WERI-Rb-1 (cell line): ENCODE data around the gene RAB20.

ENCODE experiments used
- DNase-seq: peaks from one replicate; pipeline ENCODE4 v3.0.0-alpha.2; 2020
- H3K27ac ChIP-seq: fragments of 250-450 bp; sonication (Bioruptor Pico); 2 replicates; pipeline ENCODE4 v1.5.1; 2020; ENCODE audit warnings: mild to moderate bottlenecking, moderate library complexity
- H3K27me3 ChIP-seq: fragments of 250-450 bp; sonication (Bioruptor Pico); 2 replicates; pipeline ENCODE4 v1.5.1; 2021; ENCODE audit warnings: mild to moderate bottlenecking, low read depth, moderate library complexity; ENCODE audit not compliant: insufficient read depth, severe bottlenecking
- H3K36me3 ChIP-seq: fragments of 250-450 bp; sonication (Bioruptor Pico); 2 replicates; pipeline ENCODE4 v1.5.1; 2020; ENCODE audit warnings: mild to moderate bottlenecking, moderate library complexity
- H3K4me3 ChIP-seq: 2 replicates; pipeline ENCODE4 v1.5.1; 2011; ENCODE audit warnings: low read depth, mild to moderate bottlenecking, control low read depth, low read length
- H3K9me3 ChIP-seq: fragments of 250-450 bp; sonication (Bioruptor Pico); 2 replicates; pipeline ENCODE4 v1.5.1; 2021; ENCODE audit warnings: mild to moderate bottlenecking, moderate library complexity; ENCODE audit not compliant: severe bottlenecking
- TF ChIP-seq, protein P1 (sequence below): IDR thresholded peaks from 2 replicates; pipeline ENCODE4 v1.5.1; 2011; ENCODE audit warnings: low read depth, mild to moderate bottlenecking, control low read depth, inconsistent platforms, low read length

Gene RAB20

DNA sequence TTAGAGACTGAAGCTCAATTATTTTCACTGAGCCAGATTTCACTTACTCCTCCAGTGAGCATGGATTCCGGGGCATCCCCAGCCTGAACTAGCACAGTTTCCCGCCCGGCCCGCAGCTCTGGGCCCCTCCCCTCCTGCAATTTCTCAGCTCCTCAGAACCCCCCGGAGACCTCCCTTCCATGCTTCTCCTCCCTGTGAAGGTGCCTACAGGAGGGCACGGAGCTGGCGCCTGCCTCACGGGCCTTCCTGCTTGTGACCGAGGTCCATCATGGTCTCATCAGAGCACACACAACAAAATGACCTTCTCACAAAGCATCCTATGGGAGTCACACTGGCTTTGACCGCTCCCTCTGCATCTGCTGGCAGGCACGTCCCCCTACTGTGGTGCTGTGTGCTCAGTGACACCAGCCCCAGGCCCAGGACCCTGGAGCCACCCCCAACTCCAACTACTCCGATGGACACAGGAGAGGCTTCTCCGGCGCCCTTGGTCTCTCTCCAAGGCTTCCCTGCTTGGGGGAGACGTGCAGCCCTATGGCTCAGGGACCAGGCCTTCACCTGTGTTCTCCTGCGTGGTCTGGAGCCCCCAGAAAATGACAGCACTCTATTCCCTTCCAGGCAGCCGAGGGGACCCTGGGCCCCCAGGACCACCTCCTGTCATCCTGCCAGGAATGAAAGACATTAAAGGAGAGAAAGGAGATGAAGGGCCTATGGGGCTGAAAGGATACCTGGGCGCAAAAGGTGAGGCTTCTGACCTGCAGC lies 77.1 kb downstream of the RAB20 start:
- TF ChIP-seq, protein P1, sequence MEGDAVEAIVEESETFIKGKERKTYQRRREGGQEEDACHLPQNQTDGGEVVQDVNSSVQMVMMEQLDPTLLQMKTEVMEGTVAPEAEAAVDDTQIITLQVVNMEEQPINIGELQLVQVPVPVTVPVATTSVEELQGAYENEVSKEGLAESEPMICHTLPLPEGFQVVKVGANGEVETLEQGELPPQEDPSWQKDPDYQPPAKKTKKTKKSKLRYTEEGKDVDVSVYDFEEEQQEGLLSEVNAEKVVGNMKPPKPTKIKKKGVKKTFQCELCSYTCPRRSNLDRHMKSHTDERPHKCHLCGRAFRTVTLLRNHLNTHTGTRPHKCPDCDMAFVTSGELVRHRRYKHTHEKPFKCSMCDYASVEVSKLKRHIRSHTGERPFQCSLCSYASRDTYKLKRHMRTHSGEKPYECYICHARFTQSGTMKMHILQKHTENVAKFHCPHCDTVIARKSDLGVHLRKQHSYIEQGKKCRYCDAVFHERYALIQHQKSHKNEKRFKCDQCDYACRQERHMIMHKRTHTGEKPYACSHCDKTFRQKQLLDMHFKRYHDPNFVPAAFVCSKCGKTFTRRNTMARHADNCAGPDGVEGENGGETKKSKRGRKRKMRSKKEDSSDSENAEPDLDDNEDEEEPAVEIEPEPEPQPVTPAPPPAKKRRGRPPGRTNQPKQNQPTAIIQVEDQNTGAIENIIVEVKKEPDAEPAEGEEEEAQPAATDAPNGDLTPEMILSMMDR: no peak
- Histone ChIP-seq H3K4me3 (no peak overlapping the region), H3K36me3 (peaks cover 17% of the 10 kb centered on the region), H3K27ac (no peak overlapping the region), H3K9me3 (no peaks in the 10 kb centered on the region), H3K27me3 (no peaks in the 10 kb centered on the region)
- DNase-seq: no peak

DNA sequence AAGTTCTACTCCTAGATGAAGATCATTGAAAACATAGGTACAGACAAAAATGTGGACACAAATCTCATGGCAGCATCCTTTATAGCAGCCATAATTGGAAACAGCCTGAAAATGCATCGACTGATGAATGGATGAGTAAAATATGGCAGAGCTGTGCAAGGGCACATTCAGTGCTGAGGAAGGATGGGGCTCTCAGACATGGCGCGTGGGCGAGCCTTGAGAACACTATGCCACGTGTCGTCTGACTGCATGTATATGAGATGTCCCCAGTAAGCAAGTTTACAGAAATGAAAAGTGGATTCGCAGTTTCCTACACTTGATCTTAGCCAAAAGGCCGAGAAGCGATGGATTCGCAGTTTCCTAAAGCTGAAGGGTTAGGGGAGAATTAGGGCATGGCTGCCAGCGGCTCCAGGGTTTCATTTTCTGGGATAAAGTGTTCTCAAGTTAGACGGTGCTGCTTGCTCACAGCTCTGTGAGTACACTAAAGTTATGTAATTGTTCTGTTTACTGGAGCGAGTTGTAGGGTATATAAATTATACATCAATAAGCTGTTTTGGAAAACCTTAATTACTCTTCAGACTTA lies 78.0 kb downstream of the RAB20 start:
- H3K27me3 ChIP-seq: no peaks in the 10 kb centered on the region
- H3K27ac ChIP-seq: no peak overlapping the region
- no peak for DNase-seq
- no peaks in the 10 kb centered on the region for H3K9me3 ChIP-seq
- TF ChIP-seq, protein P1: no peak
- peaks cover 17% of the 10 kb centered on the region for H3K36me3 ChIP-seq
- no peak overlapping the region for H3K4me3 ChIP-seq

DNA sequence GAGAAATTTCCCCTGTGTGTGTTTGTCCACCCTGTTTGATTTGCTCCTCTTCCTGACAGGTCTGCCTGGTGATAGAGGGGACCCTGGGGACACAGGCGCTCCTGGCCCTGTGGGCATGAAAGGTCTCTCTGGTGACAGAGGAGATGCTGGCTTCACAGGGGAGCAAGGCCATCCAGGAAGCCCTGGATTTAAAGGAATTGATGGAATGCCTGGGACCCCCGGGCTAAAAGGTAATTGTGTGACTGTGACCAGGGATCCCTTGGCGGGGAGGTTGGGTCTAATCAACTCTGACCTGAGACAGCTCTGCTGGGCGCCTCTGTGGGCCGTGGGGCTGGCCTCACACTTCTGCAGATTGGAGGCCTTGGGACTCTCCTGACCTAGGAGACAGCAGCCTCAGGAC lies 81.4 kb downstream of the RAB20 start:
- no peak overlapping the region for H3K27ac ChIP-seq
- H3K36me3 ChIP-seq: peaks cover 20% of the 10 kb centered on the region
- no peak for DNase-seq
- TF ChIP-seq, protein P1: no peak
- no peak overlapping the region for H3K4me3 ChIP-seq
- H3K27me3 ChIP-seq: no peaks in the 10 kb centered on the region
- no peaks in the 10 kb centered on the region for H3K9me3 ChIP-seq

DNA sequence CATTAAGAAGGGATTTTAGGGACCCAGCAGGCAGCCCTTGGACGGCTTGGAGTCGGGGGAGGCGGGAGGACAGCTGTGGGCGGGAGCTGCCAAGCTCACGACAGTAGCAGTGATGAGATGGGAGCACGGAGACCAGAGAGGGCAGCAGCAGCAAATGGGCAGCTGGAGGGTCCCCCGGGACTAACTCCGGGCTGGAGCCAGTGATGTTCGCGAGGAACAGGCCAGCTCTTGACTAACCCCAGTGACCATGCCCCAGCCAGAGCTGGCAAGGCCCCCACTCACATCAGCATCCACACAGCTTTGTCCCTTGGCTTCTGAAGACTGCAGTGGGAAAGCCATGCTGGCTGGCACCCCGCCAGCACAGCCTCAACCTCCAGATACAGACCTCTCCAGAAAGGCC lies 81.9 kb downstream of the RAB20 start:
- TF ChIP-seq, protein P1: no peak
- DNase-seq: no peak
- Histone ChIP-seq H3K36me3 (peaks cover 18% of the 10 kb centered on the region), H3K4me3 (no peak overlapping the region), H3K27me3 (no peaks in the 10 kb centered on the region), H3K27ac (no peak overlapping the region), H3K9me3 (no peaks in the 10 kb centered on the region)

DNA sequence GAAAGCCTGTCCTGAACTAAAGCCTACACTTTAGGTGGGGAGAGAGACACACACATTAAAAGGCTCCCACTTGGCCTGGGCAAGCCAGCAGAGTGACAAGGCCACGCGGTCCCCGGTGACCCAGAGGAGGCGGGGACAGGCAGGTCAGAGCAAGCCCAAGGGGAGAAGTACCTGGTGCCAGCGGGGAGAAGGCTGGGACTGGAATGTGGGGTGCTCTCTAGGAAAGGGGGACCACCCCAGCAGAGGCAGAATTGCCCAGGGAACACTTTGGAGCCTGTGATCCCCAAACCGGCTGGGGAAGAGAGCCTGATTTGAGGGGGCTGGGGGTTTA lies 82.3 kb downstream of the RAB20 start:
- no peak for DNase-seq
- Histone ChIP-seq H3K4me3 (no peak overlapping the region), H3K36me3 (peaks cover 14% of the 10 kb centered on the region), H3K27ac (no peak overlapping the region), H3K27me3 (no peaks in the 10 kb centered on the region), H3K9me3 (no peaks in the 10 kb centered on the region)
- TF ChIP-seq, protein P1: no peak
